Gastrocnemius medialis (tissue), 4 donors: ENCODE measurements around the gene DKC1. TPM values are rescaled to one million over a fixed set of nuclear protein-coding genes. Genes with fewer than 3 reads are reported as not detected.

ENCODE experiments used
- ATAC-seq, 2 donors: fragments of 150-250 bp; one replicate each; pipeline ENCODE4 v1.9.1; 2016
- DNase-seq, 2 donors: peaks; one replicate each; pipeline ENCODE4 v3.0.0-alpha.2; 2019
- H3K27ac ChIP-seq, 4 donors: fragments of 200-600 bp; sonication (generic); 1 replicate in 1 of 4; 2 replicates in 3 of 4; pipeline ENCODE4 v1.5.1; 2016 to 2018; ENCODE audit warnings: mild to moderate bottlenecking in 2 of 4, moderate library complexity in 1 of 4
- H3K27me3 ChIP-seq, 3 donors: fragments of 200-600 bp; sonication (generic) in 2 of 3; 1 replicate in 1 of 3; 2 replicates in 2 of 3; pipeline versions ENCODE4 v1.5.1 to v1.6.0; 2016 to 2019; ENCODE audit warnings: mild to moderate bottlenecking in 1 of 3, moderate library complexity in 1 of 3
- H3K36me3 ChIP-seq, 2 donors: fragments of 200-600 bp; sonication (generic) in 1 of 2; one replicate each; pipeline ENCODE4 v1.5.1; 2017 to 2018
- H3K4me1 ChIP-seq, 2 donors: fragments of 200-600 bp; sonication (generic) in 1 of 2; one replicate each; pipeline ENCODE4 v1.5.1; 2016 to 2017; ENCODE audit warnings: mild to moderate bottlenecking in 2 of 2
- H3K4me3 ChIP-seq, 4 donors: fragments of 200-600 bp; sonication (generic) in 3 of 4; 1 replicate in 1 of 4; 2 replicates in 3 of 4; pipeline ENCODE4 v1.5.1; 2016 to 2019; ENCODE audit warnings: mild to moderate bottlenecking in 2 of 4
- H3K9me3 ChIP-seq, 3 donors: fragments of 200-600 bp; sonication (generic) in 2 of 3; 1 replicate in 1 of 3; 2 replicates in 2 of 3; pipeline ENCODE4 v1.5.1; 2016 to 2019
- CTCF ChIP-seq, 5 experiments: fragments of 450-650 bp in 3 of 5; fragments of 200-600 bp in 2 of 5; sonication (generic) in 2 of 5; IDR thresholded peaks in 4 of 5; conservative IDR thresholded peaks in 1 of 5; 1 replicate in 4 of 5; 2 replicates in 1 of 5; pipeline ENCODE4 v1.5.1; 2016 to 2019; ENCODE audit warnings: antibody characterized with exemption in 5 of 5, mild to moderate bottlenecking in 3 of 5, moderate library complexity in 3 of 5
- POLR2A ChIP-seq, 2 donors: fragments of 450-650 bp; IDR thresholded peaks; one replicate each; pipeline ENCODE4 v1.6.1; 2017; ENCODE audit warnings: antibody characterized with exemption in 2 of 2, mild to moderate bottlenecking in 2 of 2, moderate library complexity in 2 of 2
- in situ Hi-C, 4 donors: fragments of 200-750 bp; cut with MboI; loops; one replicate each; pipeline versions ENCODE4 v1.15.0 to v1.8.0; 2017; ENCODE audit warnings: low sequenced_read_pairs in 4 of 4
- intact Hi-C: fragments of 100-400 bp; cut with DNase I; formaldehyde crosslinking; loops from one replicate; pipeline ENCODE4 v1.15.1; 2023; ENCODE audit warnings: low total_unique reads
- total RNA-seq, 4 donors: library from RNA; depleted of rRNA; stranded (reverse); fragments of >200 nt; gene quantifications; one replicate each; pipeline versions ENCODE4 v1.1.0 to v1.2.3, GENCODE V29; 2016

Gene DKC1
- total RNA-seq, 4 donors from 2014 or later, result 17.8 to 34.1 (median 21.7) TPM

- Histone ChIP-seq H3K4me3 (no peak overlapping the region), H3K9me3 (no peaks in the 10 kb centered on the region), H3K36me3 (no peaks in the 10 kb centered on the region), H3K4me1 (peaks cover 41 to 49% of the 10 kb centered on the region in 2 donors), H3K27ac (peak overlapping the region; percentile 40 to 70 (median 58)), H3K27me3 (no peaks in the 10 kb centered on the region)
- DNase-seq, result peak in 1 of 2 donors; percentile 53
- ATAC-seq, result peak in 1 of 2 donors; percentile 55
- in situ Hi-C loops, result no loop called here
- intact Hi-C loops, result no loop called here
- TF ChIP-seq POLR2A (IDR thresholded peaks at IDR 0.05) (no peak), CTCF (IDR thresholded peaks at IDR 0.05 in 4 of 5, conservative IDR thresholded peaks at IDR 0.05 in 1 of 5) (no peak)
Observed at GRCh38 chrX:154735695-154736393, 26.8 kb upstream of the DKC1 start.

- no peak for ATAC-seq
- in situ Hi-C loops, result no loop called here
- Histone ChIP-seq H3K27ac (peak overlapping the region; percentile 40 to 70 (median 58)), H3K27me3 (no peaks in the 10 kb centered on the region), H3K4me1 (peaks cover 29 to 36% of the 10 kb centered on the region in 2 donors), H3K9me3 (no peaks in the 10 kb centered on the region), H3K4me3 (no peak overlapping the region), H3K36me3 (no peaks in the 10 kb centered on the region)
- TF ChIP-seq POLR2A (IDR thresholded peaks at IDR 0.05) (no peak), CTCF (IDR thresholded peaks at IDR 0.05 in 4 of 5, conservative IDR thresholded peaks at IDR 0.05 in 1 of 5) (no peak)
- DNase-seq, result no peak
- intact Hi-C loops, result no loop called here
Observed at GRCh38 chrX:154737136-154737535, 25.5 kb upstream of the DKC1 start.

GRCh38 chrX:154738011-154738738 is 24.5 kb upstream of the DKC1 start:
- intact Hi-C loops (no loop called here), in situ Hi-C loops (no loop called here)

GRCh38 chrX:154739952-154740465 is 22.7 kb upstream of the DKC1 start:
- no peak for DNase-seq
- H3K9me3 ChIP-seq, result no peaks in the 10 kb centered on the region
- peaks cover 20 to 26% of the 10 kb centered on the region in 2 donors for H3K4me1 ChIP-seq
- in situ Hi-C loops (no loop called here), intact Hi-C loops (no loop called here)
- no peak for ATAC-seq
- H3K27me3 ChIP-seq, result no peaks in the 10 kb centered on the region
- H3K36me3 ChIP-seq, result no peaks in the 10 kb centered on the region
- H3K4me3 ChIP-seq, result no peak overlapping the region
- TF ChIP-seq CTCF (IDR thresholded peaks at IDR 0.05 in 4 of 5, conservative IDR thresholded peaks at IDR 0.05 in 1 of 5), result no peak
- no peak for TF ChIP-seq POLR2A (IDR thresholded peaks at IDR 0.05)
- H3K27ac ChIP-seq, result no peak overlapping the region

More at GRCh38 chrX:154738011-154738738, 24.5 kb upstream of the DKC1 start:
- Histone ChIP-seq H3K36me3 (no peaks in the 10 kb centered on the region), H3K4me3 (no peak overlapping the region), H3K27ac (peak overlapping the region; percentile 48 to 70 (median 60)), H3K27me3 (no peaks in the 10 kb centered on the region), H3K9me3 (no peaks in the 10 kb centered on the region), H3K4me1 (peaks cover 21 to 32% of the 10 kb centered on the region in 2 donors)
- DNase-seq (peak in 1 of 2 donors; percentile 45), ATAC-seq (peak; percentile 81 to 89)
- TF ChIP-seq POLR2A (IDR thresholded peaks at IDR 0.05) (no peak), CTCF (IDR thresholded peaks at IDR 0.05 in 4 of 5, conservative IDR thresholded peaks at IDR 0.05 in 1 of 5) (no peak)
